Measurements from ENCODE around the gene CCDC194. TPM values are rescaled to one million over a fixed set of nuclear protein-coding genes. Genes with fewer than 3 reads are reported as not detected.

CCDC194 gene
- total RNA-seq, 6 experiments from 2014 or later: 0.26 to 1.2 (median 0.36) TPM; not detected in 2

DNA sequence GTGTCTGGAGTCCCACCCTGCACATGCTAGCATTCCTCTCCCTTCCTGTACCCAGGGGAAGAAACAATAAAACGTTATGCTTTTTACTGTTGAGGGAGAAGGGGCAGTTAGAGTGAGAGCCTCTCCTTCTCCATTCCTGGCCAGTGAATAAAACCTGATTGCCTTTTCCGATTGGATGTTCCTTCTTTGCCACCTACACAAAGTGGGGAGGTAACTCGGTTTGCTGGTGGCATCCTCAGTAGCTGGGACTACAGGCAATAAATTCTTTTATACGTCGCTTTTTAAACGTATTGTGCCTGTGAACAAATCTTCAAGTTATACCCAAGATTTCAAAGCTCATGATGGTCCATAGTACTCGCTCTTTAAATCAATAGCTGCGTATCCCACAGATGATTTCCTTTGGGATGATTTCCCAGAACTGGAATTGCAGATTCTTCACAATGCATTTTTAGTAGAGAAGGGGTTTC lies 25.2 kb upstream of the CCDC194 start:
- peak overlapping the region; percentile 72 to 90 (median 80) for H3K4me3 ChIP-seq
- WGBS (ENCODE audit: insufficient coverage, low coverage, low lambda C conversion rate, missing lambda C conversion rate): 29% methylated on average over 7 of the region's 8 CpGs
- intact Hi-C loops (cut with DNase I): no loop called here

DNA sequence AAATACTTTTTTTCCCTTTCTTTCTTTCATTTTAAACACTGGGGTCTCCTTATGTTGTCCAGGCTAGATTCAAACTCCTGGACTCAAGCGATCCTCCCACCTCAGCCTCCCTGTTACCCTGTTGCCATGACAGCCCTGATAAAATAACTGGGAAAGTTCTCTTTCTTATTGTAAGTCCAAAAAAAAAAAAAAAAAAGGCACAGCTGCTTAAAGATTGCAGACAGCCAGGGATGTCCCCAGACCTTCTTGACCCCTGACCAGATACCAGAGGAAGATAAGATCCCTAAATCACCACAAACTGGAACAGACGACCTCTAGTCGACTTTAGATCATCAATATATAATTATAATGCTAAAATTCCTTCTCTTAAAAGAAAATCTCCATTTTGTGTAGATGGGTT lies 24.7 kb upstream of the CCDC194 start:
- intact Hi-C loops (cut with DNase I): no loop called here
- no peak for DNase-seq
- Histone ChIP-seq H3K27me3 (no peaks in the 10 kb centered on the region), H3K4me1 (peaks cover 0 to 13% (median 0%) of the 10 kb centered on the region in 4 donors), H3K36me3 (peaks cover 0 to 4% (median 0%) of the 10 kb centered on the region in 4 donors), H3K9me3 (no peaks in the 10 kb centered on the region), H3K27ac (peak overlapping the region in 1 of 3 donors; percentile 56), H3K4me3 (peak overlapping the region in 1 of 3 donors; percentile 90)
- no peak for ATAC-seq
- no peak for TF ChIP-seq POLR2A (IDR thresholded peaks at IDR 0.05)
- TF ChIP-seq, protein P1, sequence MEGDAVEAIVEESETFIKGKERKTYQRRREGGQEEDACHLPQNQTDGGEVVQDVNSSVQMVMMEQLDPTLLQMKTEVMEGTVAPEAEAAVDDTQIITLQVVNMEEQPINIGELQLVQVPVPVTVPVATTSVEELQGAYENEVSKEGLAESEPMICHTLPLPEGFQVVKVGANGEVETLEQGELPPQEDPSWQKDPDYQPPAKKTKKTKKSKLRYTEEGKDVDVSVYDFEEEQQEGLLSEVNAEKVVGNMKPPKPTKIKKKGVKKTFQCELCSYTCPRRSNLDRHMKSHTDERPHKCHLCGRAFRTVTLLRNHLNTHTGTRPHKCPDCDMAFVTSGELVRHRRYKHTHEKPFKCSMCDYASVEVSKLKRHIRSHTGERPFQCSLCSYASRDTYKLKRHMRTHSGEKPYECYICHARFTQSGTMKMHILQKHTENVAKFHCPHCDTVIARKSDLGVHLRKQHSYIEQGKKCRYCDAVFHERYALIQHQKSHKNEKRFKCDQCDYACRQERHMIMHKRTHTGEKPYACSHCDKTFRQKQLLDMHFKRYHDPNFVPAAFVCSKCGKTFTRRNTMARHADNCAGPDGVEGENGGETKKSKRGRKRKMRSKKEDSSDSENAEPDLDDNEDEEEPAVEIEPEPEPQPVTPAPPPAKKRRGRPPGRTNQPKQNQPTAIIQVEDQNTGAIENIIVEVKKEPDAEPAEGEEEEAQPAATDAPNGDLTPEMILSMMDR (IDR thresholded peaks at IDR 0.05): no peak
- 62% methylated on average over 3 of the region's 3 CpGs for WGBS (ENCODE audit: insufficient coverage, low coverage, low lambda C conversion rate, missing lambda C conversion rate)

More for the DNA sequence above, 25.2 kb upstream of the CCDC194 start:
- Histone ChIP-seq H3K36me3 (peaks cover 0 to 2% (median 0%) of the 10 kb centered on the region in 4 donors), H3K4me1 (peaks cover 0 to 13% (median 0%) of the 10 kb centered on the region in 4 donors), H3K9me3 (no peaks in the 10 kb centered on the region), H3K27ac (peak overlapping the region; percentile 36 to 68 (median 56)), H3K27me3 (no peaks in the 10 kb centered on the region)
- DNase-seq: no peak
- ATAC-seq: no peak
- no peak for TF ChIP-seq POLR2A (IDR thresholded peaks at IDR 0.05)
- TF ChIP-seq, protein P1 (IDR thresholded peaks at IDR 0.05): no peak

DNA sequence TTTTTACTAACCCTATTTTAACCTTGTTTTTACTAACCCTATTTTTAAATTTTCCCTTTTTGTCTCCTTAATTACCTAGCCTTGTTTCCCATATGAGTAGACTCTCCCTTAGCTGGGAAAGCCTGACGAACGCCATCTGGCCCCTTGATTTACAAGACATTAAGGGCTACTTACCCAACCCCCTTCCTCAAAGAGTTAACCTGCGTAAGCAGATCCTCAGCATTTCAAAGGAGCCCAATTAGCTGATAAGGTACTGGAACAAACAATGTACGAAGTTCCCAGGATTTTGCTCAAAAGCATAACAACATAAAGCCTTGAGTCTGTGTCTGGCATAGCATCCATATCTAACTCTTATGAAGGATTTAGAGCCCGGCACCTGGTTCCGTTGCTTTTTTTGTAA lies 21.1 kb upstream of the CCDC194 start:
- intact Hi-C loops (cut with DNase I): no loop called here
- TF ChIP-seq, protein P1 (IDR thresholded peaks at IDR 0.05): no peak
- no peak for TF ChIP-seq POLR2A (IDR thresholded peaks at IDR 0.05)
- 59% methylated on average over 6 of the region's 6 CpGs for WGBS (ENCODE audit: insufficient coverage, low coverage, low lambda C conversion rate, missing lambda C conversion rate)
- Histone ChIP-seq H3K27me3 (no peaks in the 10 kb centered on the region), H3K4me3 (no peak overlapping the region), H3K27ac (peak overlapping the region in 1 of 3 donors; percentile 16), H3K4me1 (peaks cover 0 to 6% (median 0%) of the 10 kb centered on the region in 4 donors), H3K9me3 (no peaks in the 10 kb centered on the region), H3K36me3 (peaks cover 0 to 4% (median 0%) of the 10 kb centered on the region in 4 donors)
- ATAC-seq (no peak), DNase-seq (no peak)

DNA sequence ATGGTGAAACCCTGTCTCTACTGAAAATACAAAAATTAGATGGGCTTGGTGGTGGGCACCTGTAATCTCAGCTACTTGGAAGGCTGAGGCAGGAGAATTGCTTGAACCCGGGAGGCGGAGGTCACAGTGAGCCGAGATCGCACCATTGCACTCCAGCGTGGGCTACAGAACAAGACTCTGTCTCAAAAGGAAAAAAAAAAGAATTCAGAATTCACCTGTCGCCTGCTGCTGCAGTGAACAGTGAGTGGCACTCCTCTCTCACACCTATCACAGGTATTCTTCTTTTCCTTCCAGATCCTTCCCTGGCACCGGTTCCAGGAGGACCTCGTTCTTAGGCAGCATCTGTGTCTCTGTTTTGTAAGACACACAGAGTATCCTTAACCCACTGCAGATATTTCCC lies 20.1 kb upstream of the CCDC194 start:
- no peak for TF ChIP-seq POLR2A (IDR thresholded peaks at IDR 0.05)
- TF ChIP-seq, protein P1 (IDR thresholded peaks at IDR 0.05): no peak
- intact Hi-C loops (cut with DNase I): no loop called here
- peak overlapping the region in 1 of 3 donors; percentile 38 for H3K27ac ChIP-seq
- H3K27me3 ChIP-seq: no peaks in the 10 kb centered on the region
- H3K4me3 ChIP-seq: no peak overlapping the region
- DNase-seq (no peak), ATAC-seq (no peak)
- H3K36me3 ChIP-seq: peaks cover 0 to 4% (median 0%) of the 10 kb centered on the region in 4 donors
- 96% methylated on average over 3 of the region's 8 CpGs for WGBS (ENCODE audit: insufficient coverage, low coverage, low lambda C conversion rate, missing lambda C conversion rate)
- H3K4me1 ChIP-seq: peaks cover 0 to 3% (median 0%) of the 10 kb centered on the region in 4 donors
- no peaks in the 10 kb centered on the region for H3K9me3 ChIP-seq

All from right lobe of liver (tissue), 6 donors.